HepG2 (cell line): Measurements from ENCODE around the gene SLC2A10. TPM values are rescaled to one million over a fixed set of nuclear protein-coding genes. Genes with fewer than 3 reads are reported as not detected.

Experiments used
- ATF2 ChIP-seq: sonication (generic); formaldehyde crosslinking; IDR thresholded peaks from 2 replicates; pipeline ENCODE4 v1.4.0; 2020; ENCODE audit warnings: missing genetic modification reagents
- CAMTA2 ChIP-seq: sonication (generic); formaldehyde crosslinking; IDR thresholded peaks from 2 replicates; pipeline ENCODE4 v1.4.0; 2020; ENCODE audit warnings: mild to moderate bottlenecking, missing genetic modification reagents, borderline replicate concordance
- CREM ChIP-seq, 2 experiments: sonication (generic) in 1 of 2; formaldehyde crosslinking in 1 of 2; IDR thresholded peaks; 2 replicates each; pipeline versions ENCODE4 v1.4.0 to v1.6.1; 2016 to 2020; ENCODE audit warnings: antibody characterized with exemption in 1 of 2, mild to moderate bottlenecking in 1 of 2, missing genetic modification reagents in 1 of 2
- DRAP1 ChIP-seq: IDR thresholded peaks from 2 replicates; pipeline ENCODE4 v1.6.1; 2016; ENCODE audit warnings: missing genetic modification reagents, missing compliant biosample characterization
- ETV5 ChIP-seq: IDR thresholded peaks from 2 replicates; pipeline ENCODE4 v1.6.1; 2018; ENCODE audit warnings: missing biosample characterization, missing genetic modification reagents, inconsistent platforms, borderline replicate concordance
- GPN1 ChIP-seq: sonication (generic); formaldehyde crosslinking; IDR thresholded peaks from 2 replicates; pipeline ENCODE4 v1.5.1; 2020; ENCODE audit warnings: missing genetic modification reagents, borderline replicate concordance
- HES4 ChIP-seq: sonication (generic); formaldehyde crosslinking; IDR thresholded peaks from 2 replicates; pipeline ENCODE4 v1.9.0; 2021; ENCODE audit warnings: mild to moderate bottlenecking, missing genetic modification reagents, borderline replicate concordance
- NCOR1 ChIP-seq: fragments of 200-600 bp; sonication (generic); IDR thresholded peaks from 2 replicates; pipeline ENCODE4 v1.7.0; 2017; ENCODE audit warnings: antibody characterized with exemption, low read length, borderline replicate concordance
- POLR2A ChIP-seq, 2 experiments: IDR thresholded peaks; 2 replicates each; pipeline ENCODE4 v1.6.1; 2011; ENCODE audit warnings: low read depth in 2 of 2, low read length in 2 of 2, mild to moderate bottlenecking in 1 of 2, moderate library complexity in 1 of 2; ENCODE audit not compliant: insufficient read depth in 1 of 2
- PRDM15 ChIP-seq: sonication (generic); formaldehyde crosslinking; IDR thresholded peaks from 2 replicates; pipeline ENCODE4 v1.4.0; 2020; ENCODE audit warnings: missing genetic modification reagents
- SIN3B ChIP-seq: fragments of 150-350 bp; IDR thresholded peaks from 2 replicates; pipeline ENCODE4 v1.6.1; 2014; ENCODE audit warnings: low read length
- SP4 ChIP-seq: sonication (generic); formaldehyde crosslinking; IDR thresholded peaks from 2 replicates; pipeline ENCODE4 v1.8.1; 2023; ENCODE audit warnings: mild to moderate bottlenecking, missing genetic modification reagents
- ZBTB3 ChIP-seq: sonication (generic); formaldehyde crosslinking; IDR thresholded peaks from 2 replicates; pipeline ENCODE4 v1.4.0; 2020; ENCODE audit warnings: low read depth, mild to moderate bottlenecking, moderate library complexity, missing genetic modification reagents, borderline replicate concordance
- ZBTB7B ChIP-seq: sonication (generic); formaldehyde crosslinking; IDR thresholded peaks from 2 replicates; pipeline ENCODE4 v1.4.0; 2020; ENCODE audit warnings: missing genetic modification reagents
- ZNF12 ChIP-seq: sonication (generic); formaldehyde crosslinking; IDR thresholded peaks from 2 replicates; pipeline ENCODE4 v1.5.0; 2020; ENCODE audit warnings: missing genetic modification reagents
- ZNF275 ChIP-seq: sonication (generic); formaldehyde crosslinking; IDR thresholded peaks from 2 replicates; pipeline ENCODE4 v1.8.0; 2022; ENCODE audit warnings: missing genetic modification reagents, mild to moderate bottlenecking, inconsistent platforms, borderline replicate concordance
- ZNF503 ChIP-seq: sonication (generic); formaldehyde crosslinking; IDR thresholded peaks from 2 replicates; pipeline ENCODE4 v1.4.0; 2020; ENCODE audit warnings: missing genetic modification reagents
- ZNF556 ChIP-seq: sonication (generic); formaldehyde crosslinking; IDR thresholded peaks from 2 replicates; pipeline ENCODE4 v1.4.0; 2020; ENCODE audit warnings: mild to moderate bottlenecking, missing genetic modification reagents, borderline replicate concordance
- ZNF777 ChIP-seq: sonication (generic); formaldehyde crosslinking; IDR thresholded peaks from 2 replicates; pipeline ENCODE4 v1.4.0; 2020; ENCODE audit warnings: missing genetic modification reagents
- ZNF790 ChIP-seq: sonication (generic); formaldehyde crosslinking; IDR thresholded peaks from 2 replicates; pipeline ENCODE4 v1.8.0; 2022; ENCODE audit warnings: missing genetic modification reagents, mild to moderate bottlenecking, borderline replicate concordance
- polyA plus RNA-seq, 8 experiments: library from polyadenylated mRNA; depleted of rRNA in 3 of 8; stranded (reverse) in 7 of 8; unstranded in 1 of 8; fragments of >200 nt; fragmentation: Illumina TruSeq in 4 of 8; extraction: Trizol in 4 of 8; gene quantifications; 2 replicates each; pipeline versions ENCODE4 v1.2.1 to v1.2.3, GENCODE V29; 2011 to 2016; ENCODE audit warnings: low read depth in 4 of 8, missing spikeins in 1 of 8, mixed read lengths in 1 of 8; ENCODE audit not compliant: insufficient read depth in 1 of 8
- total RNA-seq, 5 experiments: library from RNA; depleted of rRNA; stranded (reverse); fragments of >200 nt; fragmentation: Illumina TruSeq; extraction: Trizol; gene quantifications; 2 replicates each; pipeline ENCODE4 v1.2.3, GENCODE V29; 2016; ENCODE audit warnings: low read depth in 1 of 5

SLC2A10 gene
- total and polyA plus RNA-seq, 2 of the 13 experiments (the other 11 are each of a cell fraction or from before 2014, with no cell fraction given) = 16.0 to 18.4 TPM

- TF ChIP-seq PRDM15 (CRISPR knock-in tag) (peak; percentile 74; the same call in 1 of the 2 replicates), DRAP1 (0 out of 2 replicates have a peak, but pooled peaks have one; percentile 44), ETV5 (peak; percentile 93), CREM (IDR thresholded peaks at IDR 0.05) (peak; percentile 90), CREM (CRISPR knock-in tag; IDR thresholded peaks at IDR 0.05) (no peak), NCOR1 (peak; percentile 95), GPN1 (no peak), SP4 (peak; percentile 72; the same call in 1 of the 2 replicates), ZNF12 (0 out of 2 replicates have a peak, but pooled peaks have one; percentile 49), ZNF503 (CRISPR knock-in tag) (peak; percentile 87; the same call in 1 of the 2 replicates), HES4 (CRISPR knock-in tag) (no peak), ATF2 (CRISPR knock-in tag) (peak; percentile 90), ZNF777 (CRISPR knock-in tag) (no peak), SIN3B (no peak; the same call in 1 of the 2 replicates), CAMTA2 (0 out of 2 replicates have a peak, but pooled peaks have one; percentile 46), ZNF275 (CRISPR knock-in tag) (peak; percentile 88; the same call in 1 of the 2 replicates), ZBTB3 (CRISPR knock-in tag) (peak; percentile 58; the same call in 1 of the 2 replicates), ZBTB7B (CRISPR knock-in tag) (peak; percentile 99), POLR2A (IDR thresholded peaks at IDR 0.05; ENCODE audit: insufficient read depth in 1 of 2, low read depth in 2 of 2, low read length in 2 of 2) (no peak), ZNF556 (CRISPR knock-in tag) (no peak), ZNF790 (no peak)
Measured at GRCh38 chr20:46674253-46675083, 35.0 kb upstream of the SLC2A10 start (continued).
